Esophagus muscularis mucosa (tissue), 4 donors: Measurements from ENCODE around the gene ZNF513. TPM values are rescaled to one million over a fixed set of nuclear protein-coding genes. Genes with fewer than 3 reads are reported as not detected.

Experiments used
- DNase-seq: peaks from one replicate; pipeline ENCODE4 v3.0.0-alpha.2; 2017; ENCODE audit errors: extremely low spot score
- H3K27ac ChIP-seq, 4 donors: fragments of 200-600 bp; sonication (generic); replicated peaks in 1 of 4; 1 replicate in 3 of 4; 2 replicates in 1 of 4; pipeline ENCODE4 v1.5.1; 2016 to 2019; ENCODE audit warnings: mild to moderate bottlenecking in 1 of 4
- H3K27me3 ChIP-seq, 4 donors: fragments of 200-600 bp; sonication (generic); one replicate each; pipeline versions ENCODE4 v1.5.1 to v1.6.0; 2016 to 2019
- H3K36me3 ChIP-seq, 4 donors: fragments of 200-600 bp; sonication (generic); one replicate each; pipeline ENCODE4 v1.5.1; 2016 to 2019
- H3K4me1 ChIP-seq, 4 donors: fragments of 200-600 bp; sonication (generic); one replicate each; pipeline ENCODE4 v1.5.1; 2016 to 2019
- H3K4me3 ChIP-seq, 4 donors: fragments of 200-600 bp; sonication (generic); 1 replicate in 2 of 4; 2 replicates in 2 of 4; pipeline ENCODE4 v1.5.1; 2016 to 2019; ENCODE audit warnings: mild to moderate bottlenecking in 4 of 4, moderate library complexity in 1 of 4
- H3K9me3 ChIP-seq, 4 donors: fragments of 200-600 bp; sonication (generic); 1 replicate in 3 of 4; 2 replicates in 1 of 4; pipeline ENCODE4 v1.5.1; 2016 to 2019
- CTCF ChIP-seq, 3 experiments: fragments of 200-600 bp in 2 of 3; fragments of 450-650 bp in 1 of 3; sonication (generic) in 2 of 3; IDR thresholded peaks; one replicate each; pipeline ENCODE4 v1.5.1; 2017 to 2019; ENCODE audit warnings: antibody characterized with exemption in 3 of 3, mild to moderate bottlenecking in 2 of 3, moderate library complexity in 1 of 3
- EP300 ChIP-seq: sonication (generic); formaldehyde crosslinking; IDR thresholded peaks from one replicate; pipeline ENCODE4 v1.6.1; 2017; ENCODE audit warnings: antibody characterized with exemption
- POLR2A ChIP-seq: fragments of 450-650 bp; IDR thresholded peaks from one replicate; pipeline ENCODE4 v1.6.1; 2017; ENCODE audit warnings: antibody characterized with exemption, moderate library complexity, mild to moderate bottlenecking, low read depth
- POLR2AphosphoS5 ChIP-seq, 2 donors: sonication (generic); formaldehyde crosslinking; IDR thresholded peaks; one replicate each; pipeline ENCODE4 v1.6.1; 2017; ENCODE audit warnings: antibody characterized with exemption in 2 of 2
- WGBS: methylation state at CpG from one replicate; pipeline ENCODE4 v1.1.5; 2018; 5-methylcytosine and 5-hydroxymethylcytosine counted together
- intact Hi-C: fragments of 100-400 bp; cut with DNase I; formaldehyde crosslinking; loops from one replicate; pipeline ENCODE4 v1.15.1; 2023
- total RNA-seq, 4 donors: library from RNA; depleted of rRNA; stranded (reverse); fragments of >200 nt; gene quantifications; one replicate each; pipeline versions ENCODE4 v1.1.0 to v1.2.1, GENCODE V29; 2016

The ZNF513 gene
- total RNA-seq, 4 donors from 2014 or later = 8.3 to 14.5 (median 11.4) TPM

DNA sequence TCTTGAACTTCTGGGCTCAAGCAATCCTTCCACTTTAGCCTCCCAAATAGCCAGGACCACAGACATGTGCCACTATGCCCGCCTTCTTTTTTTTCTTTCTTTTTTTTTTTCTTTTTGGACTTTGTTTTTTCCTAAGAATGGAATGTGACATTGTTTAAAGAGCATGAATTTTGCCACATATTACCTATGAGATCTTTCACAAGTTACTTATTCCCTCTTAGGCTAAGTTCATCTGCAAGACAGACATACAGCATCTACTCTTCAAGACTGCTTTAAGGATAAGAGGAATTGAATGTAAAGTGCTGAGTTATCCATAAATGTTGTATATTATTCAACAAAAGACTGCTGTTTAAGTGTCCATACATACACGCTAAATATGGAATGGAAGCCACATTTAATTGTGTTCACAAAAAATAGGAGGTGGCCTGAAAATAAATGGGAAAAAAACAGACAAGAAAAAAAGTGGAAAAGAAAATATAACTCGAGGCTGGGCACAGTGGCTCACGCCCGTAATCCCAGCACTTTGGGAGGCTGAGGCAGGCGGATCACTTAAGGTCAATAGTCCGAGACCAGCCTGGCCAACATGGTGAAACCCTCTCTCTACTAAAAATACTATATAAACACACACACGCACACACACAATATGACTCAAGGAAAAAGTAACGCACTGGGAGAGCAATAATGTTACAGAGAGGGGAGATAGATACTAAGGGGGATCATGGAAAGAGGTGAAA lies 32.1 kb upstream of the ZNF513 start:
- Histone ChIP-seq H3K4me1 (peaks cover 16 to 20% (median 18%) of the 10 kb centered on the region in 4 donors), H3K4me3 (no peak overlapping the region), H3K27me3 (no peaks in the 10 kb centered on the region), H3K9me3 (no peaks in the 10 kb centered on the region), H3K36me3 (no peaks in the 10 kb centered on the region), H3K27ac (no peak overlapping the region)
- 82% methylated on average over 9 of the region's 9 CpGs for WGBS
- no peak for DNase-seq
- intact Hi-C loops = no loop called here
- no peak for TF ChIP-seq EP300
- TF ChIP-seq POLR2AphosphoS5 (IDR thresholded peaks at IDR 0.05) = no peak
- no peak for TF ChIP-seq POLR2A
- TF ChIP-seq CTCF (IDR thresholded peaks at IDR 0.05) = no peak

GRCh38 chr2:27409321-27410073 lies 29.0 kb upstream of the ZNF513 start, which contains the start of gene PPM1G:
Gene PPM1G (minus strand): TSS chr2:27409591. CDS start chr2:27409422, 169 bp downstream.
- WGBS = under 1% methylated on average over 18 of the region's 82 CpGs
- H3K27ac ChIP-seq = peak within 1 kb of the TSS; percentile 84 to 91 (median 87)
- peak within 1 kb of the TSS; percentile 71 to 100 (median 91) for H3K4me3 ChIP-seq
- H3K27me3 ChIP-seq = no peaks in the 10 kb centered on the region
- intact Hi-C loops = loop anchor here (2.0 to 5.0 kb wide), 2 partner anchors 19 to 37 kb away; partner anchors contain the start of genes EIF2B4, NRBP1 and SNX17
- no peaks in the 10 kb centered on the region for H3K9me3 ChIP-seq
- peaks cover 0 to 5% (median 4%) of the 10 kb centered on the region in 4 donors for H3K36me3 ChIP-seq
- peak; percentile 96 for DNase-seq
- H3K4me1 ChIP-seq = peaks cover 24 to 35% (median 29%) of the 10 kb centered on the region in 4 donors
- TF ChIP-seq POLR2A = no peak
- TF ChIP-seq POLR2AphosphoS5 (IDR thresholded peaks at IDR 0.05) = peak; percentile 84 to 85
- TF ChIP-seq CTCF (IDR thresholded peaks at IDR 0.05) = peak in 1 of 3 experiments; percentile 4

- intact Hi-C loops = loop anchor here (2.0 to 5.0 kb wide), 2 partner anchors 20 to 36 kb away; partner anchors contain the start of genes EIF2B4, NRBP1 and SNX17
- no peaks in the 10 kb centered on the region for H3K9me3 ChIP-seq
- peak overlapping the region; percentile 84 to 91 (median 87) for H3K27ac ChIP-seq
- no peak for DNase-seq
- TF ChIP-seq EP300 (no peak), POLR2A (no peak), CTCF (IDR thresholded peaks at IDR 0.05) (peak in 1 of 3 experiments; percentile 4)
- H3K36me3 ChIP-seq = peaks cover 0 to 5% (median 4%) of the 10 kb centered on the region in 4 donors
- peak overlapping the region; percentile 71 to 100 (median 91) for H3K4me3 ChIP-seq
- under 1% methylated on average over 12 of the region's 33 CpGs for WGBS
- no peaks in the 10 kb centered on the region for H3K27me3 ChIP-seq
- H3K4me1 ChIP-seq = peaks cover 24 to 35% (median 29%) of the 10 kb centered on the region in 4 donors
Observed at GRCh38 chr2:27408601-27409320, 28.2 kb upstream of the ZNF513 start.

- H3K36me3 ChIP-seq = peaks cover 0 to 5% (median 4%) of the 10 kb centered on the region in 4 donors
- 53% methylated on average over 16 of the region's 16 CpGs for WGBS
- H3K27me3 ChIP-seq = no peaks in the 10 kb centered on the region
- H3K27ac ChIP-seq = peak overlapping the region in 2 of 4 donors; percentile 42 to 84
- no peaks in the 10 kb centered on the region for H3K9me3 ChIP-seq
- peak; percentile 49 to 63 (median 49) for TF ChIP-seq CTCF (IDR thresholded peaks at IDR 0.05)
- no peak for TF ChIP-seq POLR2A
- no peak for DNase-seq
- peak overlapping the region; percentile 71 to 100 (median 91) for H3K4me3 ChIP-seq
- H3K4me1 ChIP-seq = peaks cover 26 to 39% (median 30%) of the 10 kb centered on the region in 4 donors
- intact Hi-C loops = loop anchor here (2.0 to 5.0 kb wide), 2 partner anchors 21 to 36 kb away; partner anchors contain the start of genes EIF2B4, NRBP1 and SNX17
Observed at GRCh38 chr2:27407798-27408491, 27.4 kb upstream of the ZNF513 start.
